Stimulated activated CD4-positive, alpha-beta T cell treated with anti-CD3 and anti-CD28 coated beads, Interleukin-4, amount 100 ng/mL, for 48 hours (primary cell): Measurements from ENCODE around the gene VSIG2.

Source experiments
- DNase-seq, 2 donors: peaks; one replicate each; pipeline ENCODE4 v3.0.0-alpha.2; 2020; ENCODE audit warnings: low read depth in 2 of 2

VSIG2 gene

GRCh38 chr11:124724979-124725718, 26.9 kb downstream of the VSIG2 start:
- no peak for DNase-seq

- DNase-seq: no peak
Observed at GRCh38 chr11:124722176-124722575, 29.9 kb downstream of the VSIG2 start.

DNA sequence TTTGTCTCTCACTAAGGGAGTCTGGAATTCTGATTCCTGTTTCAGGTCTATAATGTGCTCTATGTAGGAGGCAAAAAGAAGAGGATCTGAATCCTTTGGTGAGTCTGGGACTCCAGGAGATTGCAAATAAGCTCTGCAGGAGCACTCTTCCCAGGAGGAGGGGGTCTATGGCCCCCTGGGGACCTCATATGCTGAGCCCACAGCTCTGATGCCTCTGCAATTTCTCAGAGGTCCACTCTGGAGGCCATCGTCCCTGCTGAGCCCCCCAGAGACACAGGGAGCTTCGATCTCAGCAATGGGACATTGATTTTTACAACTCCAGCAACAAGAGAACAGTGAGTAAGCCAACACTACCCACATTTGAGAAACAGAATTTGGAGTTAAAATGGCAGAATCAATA, 32.5 kb downstream of the VSIG2 start:
- DNase-seq: no peak

DNA sequence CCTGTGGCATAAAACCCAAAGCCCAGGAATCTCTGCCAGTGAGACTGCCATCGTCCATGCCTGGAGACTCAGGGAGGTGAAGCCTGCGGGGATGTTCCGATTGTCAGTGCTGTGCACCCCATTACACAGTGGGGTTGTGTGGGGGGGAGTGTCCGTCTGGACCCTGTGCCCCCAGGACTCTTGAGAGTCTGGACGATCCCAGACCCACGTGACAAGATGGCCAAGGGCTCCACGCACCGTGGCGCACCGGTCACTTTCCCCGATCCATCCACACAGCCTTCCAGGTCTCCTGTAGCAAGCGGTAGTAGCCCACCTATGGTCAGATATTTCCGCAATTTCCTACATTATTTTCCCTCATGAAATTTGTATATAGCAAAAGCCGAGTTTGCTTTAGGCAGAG, 33.3 kb downstream of the VSIG2 start:
- DNase-seq: no peak

- DNase-seq: peak in 1 of 2 donors; percentile 4
Observed at GRCh38 chr11:124717786-124718651, 34.0 kb downstream of the VSIG2 start.

DNA sequence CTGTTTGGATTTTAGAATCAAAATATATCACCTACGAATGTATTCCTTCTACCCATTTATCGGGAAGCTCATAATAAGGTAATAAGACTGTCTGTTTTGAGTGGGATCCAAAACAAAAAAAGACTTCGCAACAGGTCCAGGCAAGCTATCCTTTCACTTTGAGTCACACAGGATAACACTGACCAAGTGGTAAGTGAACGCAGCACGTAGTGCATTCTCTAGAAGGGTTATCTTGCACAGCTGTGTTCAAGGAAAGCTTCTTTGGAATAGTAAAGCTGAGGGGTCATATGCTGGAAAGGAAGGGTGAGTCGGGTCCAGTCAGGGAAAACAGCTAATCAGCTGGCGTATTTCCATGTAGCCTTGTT, 34.7 kb downstream of the VSIG2 start:
- DNase-seq: no peak

DNA sequence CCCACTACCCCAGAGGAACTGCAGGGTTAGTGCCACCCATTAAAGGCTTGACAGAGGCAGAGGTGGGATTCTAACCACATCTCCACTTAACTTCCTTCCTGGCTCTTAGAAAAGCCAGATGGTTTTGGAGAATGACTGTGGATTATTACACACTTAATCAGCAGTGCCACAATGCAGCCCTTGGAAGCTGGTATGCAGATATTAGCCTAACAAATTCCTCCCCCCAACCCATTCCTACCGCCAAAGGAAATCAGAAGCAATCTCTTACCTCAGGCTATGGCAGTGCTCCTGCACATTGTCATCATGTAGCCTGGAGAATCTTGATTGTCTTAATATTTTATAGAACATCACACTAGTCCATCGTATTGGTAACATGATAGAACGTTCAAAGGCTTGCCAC, 35.5 kb downstream of the VSIG2 start:
- DNase-seq: no peak

DNA sequence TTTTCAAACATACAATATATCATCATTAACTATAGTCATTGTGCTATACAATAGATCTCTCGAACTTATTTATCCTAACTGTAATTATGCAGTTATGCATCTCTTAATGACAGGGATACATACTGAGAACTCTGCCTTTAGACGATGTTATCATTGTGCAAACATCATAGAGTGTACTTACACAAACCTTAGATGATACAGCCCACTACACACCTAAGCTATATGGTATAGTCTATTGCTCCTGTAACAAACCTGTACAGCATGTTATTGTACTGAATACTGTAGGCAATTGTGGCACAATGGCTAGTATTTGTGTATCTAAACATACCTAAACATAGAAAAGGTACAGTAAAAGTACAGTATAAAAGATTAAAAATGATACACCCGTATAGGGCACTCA, 39.7 kb downstream of the VSIG2 start:
- DNase-seq: no peak

DNA sequence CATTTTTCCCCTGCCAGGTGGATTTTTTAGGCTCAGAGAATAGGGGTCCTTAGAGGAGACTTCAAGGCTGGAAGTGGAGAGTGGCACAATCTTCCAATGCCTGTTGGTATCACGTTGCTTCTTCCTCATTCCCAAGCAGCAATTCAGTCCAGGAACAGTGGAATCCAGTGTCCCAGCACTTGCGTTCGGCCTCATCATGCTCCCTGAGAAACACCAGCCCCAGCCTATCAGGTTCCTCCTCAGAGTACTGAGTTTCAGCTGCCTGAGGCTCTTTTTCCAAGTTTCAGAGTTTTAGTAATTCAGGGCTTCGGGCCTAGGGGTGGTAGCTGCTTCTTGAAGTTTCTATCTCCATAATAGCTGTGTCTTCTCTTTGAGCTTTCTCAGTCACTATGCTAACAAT, 44.2 kb downstream of the VSIG2 start:
- no peak for DNase-seq

DNA sequence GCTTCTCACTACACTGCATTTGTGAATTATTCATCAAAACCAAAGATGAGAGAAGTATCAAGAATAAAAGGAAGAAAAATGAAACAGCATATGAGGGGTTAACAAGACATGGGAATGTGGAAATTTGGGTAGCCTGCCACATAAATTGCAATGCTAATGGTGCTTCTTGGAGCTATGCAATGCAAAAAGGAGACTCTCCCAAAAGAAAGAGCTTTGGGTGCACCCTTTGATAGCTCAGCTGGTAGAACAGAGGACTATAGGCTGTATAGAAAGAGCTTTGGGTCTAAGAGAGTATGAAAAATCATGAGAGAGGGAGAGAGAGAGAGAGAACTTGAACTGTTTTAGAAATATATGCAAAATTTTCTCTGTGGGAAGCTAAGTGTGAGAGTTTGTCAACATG, 52.0 kb downstream of the VSIG2 start:
- no peak for DNase-seq

- DNase-seq: no peak
Observed at GRCh38 chr11:124699547-124699946, 52.5 kb downstream of the VSIG2 start.
